GM19193 (cell line): Measurements from ENCODE around the gene FHIT.

Source experiments
- POLR2A ChIP-seq: IDR thresholded peaks from 4 replicates; pipeline ENCODE4 v1.6.1; 2011; ENCODE audit not compliant: insufficient read depth, insufficient read length; ENCODE audit errors: extremely low read depth

Gene FHIT

DNA sequence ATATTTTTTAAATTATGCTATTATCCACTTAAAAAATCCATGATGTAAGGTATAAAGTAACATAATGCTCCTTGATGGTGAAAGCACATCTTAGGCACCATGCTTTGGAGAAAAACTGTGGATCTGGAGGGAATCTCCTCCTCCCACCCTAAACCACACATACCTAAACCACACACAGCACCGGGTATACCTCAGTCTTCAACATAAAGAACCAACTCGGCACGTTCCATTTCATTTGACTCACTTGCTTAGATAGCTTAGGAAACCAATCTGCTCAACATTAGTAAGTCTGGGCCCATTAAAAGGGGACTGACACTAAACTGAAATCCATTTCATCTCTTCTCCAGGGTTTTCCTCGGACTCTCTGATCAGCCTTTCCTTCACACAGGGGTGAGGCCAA, 1255.7 kb downstream of the FHIT start:
- TF ChIP-seq POLR2A, result no peak

DNA sequence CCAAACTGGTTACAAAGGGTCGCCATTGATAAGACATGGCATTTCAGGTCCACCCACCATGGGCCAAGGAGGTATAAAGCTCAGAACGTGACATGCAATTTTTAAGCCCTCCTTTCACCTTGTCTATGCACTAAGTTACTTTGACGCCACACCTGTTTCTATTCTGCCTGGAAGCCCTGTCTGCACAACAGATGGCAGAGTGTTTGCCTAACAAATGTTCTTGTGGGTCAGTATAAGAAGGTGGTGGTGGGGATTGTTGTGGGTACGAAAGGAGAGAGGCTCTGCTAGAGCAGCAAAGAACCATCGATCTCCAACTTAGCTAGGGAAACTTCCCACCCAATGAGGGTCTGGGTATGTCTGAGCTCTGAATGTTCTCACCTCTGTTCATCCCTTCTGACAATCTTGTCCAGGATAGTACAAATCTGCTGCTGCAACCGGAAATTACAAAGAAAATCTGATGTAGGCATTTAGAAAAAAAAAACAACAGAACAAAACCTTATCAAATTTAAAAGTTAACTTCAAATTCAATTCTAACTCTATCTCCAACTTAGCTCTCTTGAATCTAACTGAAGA, 1256.4 kb downstream of the FHIT start:
- TF ChIP-seq POLR2A, result no peak

DNA sequence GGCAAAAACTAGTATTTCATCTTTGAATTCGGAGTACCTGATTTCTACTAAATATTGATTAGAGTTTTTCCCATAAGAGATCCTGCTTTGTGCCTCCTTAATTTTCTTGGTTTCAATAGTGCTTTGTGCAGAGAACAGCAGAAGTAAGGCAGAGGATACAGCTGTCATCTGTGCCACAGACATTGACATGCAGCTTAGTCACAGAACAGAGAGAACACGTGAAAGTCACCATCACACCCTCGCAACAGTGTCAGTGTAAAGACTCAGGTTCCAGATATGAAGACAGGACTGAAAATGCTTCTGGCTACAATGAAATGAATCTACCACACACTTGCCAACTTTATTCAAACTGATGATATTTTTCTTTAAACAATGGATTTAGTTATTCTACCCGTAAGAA, 1258.7 kb downstream of the FHIT start:
- TF ChIP-seq POLR2A, result no peak

DNA sequence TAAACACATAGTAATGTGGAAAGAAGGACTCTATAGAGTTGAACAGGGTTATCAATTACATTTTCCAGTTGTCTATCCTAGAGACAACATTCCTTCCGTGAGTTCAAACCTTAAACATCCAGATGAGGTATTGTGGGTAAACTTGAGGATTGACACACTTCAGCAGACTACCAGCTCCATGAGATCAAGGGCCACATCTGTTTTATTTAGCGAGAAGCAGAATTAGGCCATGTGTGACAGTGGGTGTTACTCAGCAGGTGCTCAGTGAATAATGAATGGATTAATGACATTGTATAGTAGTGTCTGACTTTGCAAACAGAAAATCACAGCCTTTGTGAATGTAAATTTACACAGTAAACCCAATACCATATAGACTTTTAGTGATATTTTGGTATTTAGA, 1260.3 kb downstream of the FHIT start:
- TF ChIP-seq POLR2A, result no peak

DNA sequence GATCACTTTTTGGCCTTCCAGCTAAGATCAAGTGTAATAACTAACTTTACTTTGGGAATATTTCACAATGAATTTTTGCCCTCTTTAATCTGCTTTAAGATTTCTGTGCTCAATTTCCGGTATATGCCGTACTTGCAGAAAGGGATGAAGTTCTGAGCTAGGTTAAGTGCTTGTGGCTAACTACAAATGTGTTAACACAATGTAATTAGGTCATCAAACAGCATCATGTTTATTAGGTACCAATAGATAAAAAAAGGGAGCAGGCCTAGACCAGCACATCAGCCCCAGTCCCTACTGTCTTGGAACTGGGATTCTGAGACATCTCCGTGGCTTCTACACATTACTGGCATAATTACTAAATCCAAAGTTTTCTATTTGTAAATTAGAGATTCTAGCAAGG, 1268.7 kb downstream of the FHIT start:
- no peak for TF ChIP-seq POLR2A

DNA sequence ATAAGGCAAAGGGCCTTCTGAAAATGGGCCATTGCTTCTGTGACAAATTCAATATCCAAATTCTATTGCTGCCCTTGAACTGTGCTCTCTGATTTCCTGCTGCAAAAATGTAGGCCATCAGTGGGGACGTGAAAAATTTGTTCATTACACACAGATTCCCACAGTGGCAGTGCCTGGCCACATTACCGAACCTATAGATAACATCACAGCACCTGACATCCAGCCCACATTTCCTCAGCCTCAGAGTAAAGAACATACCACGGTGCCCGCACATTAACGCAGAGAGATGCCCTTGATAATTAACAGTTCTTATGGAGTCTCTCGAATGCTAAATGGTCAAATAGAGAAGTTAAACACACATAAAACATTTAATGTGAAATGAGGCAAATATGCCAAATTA, 1269.9 kb downstream of the FHIT start:
- TF ChIP-seq POLR2A, result no peak

DNA sequence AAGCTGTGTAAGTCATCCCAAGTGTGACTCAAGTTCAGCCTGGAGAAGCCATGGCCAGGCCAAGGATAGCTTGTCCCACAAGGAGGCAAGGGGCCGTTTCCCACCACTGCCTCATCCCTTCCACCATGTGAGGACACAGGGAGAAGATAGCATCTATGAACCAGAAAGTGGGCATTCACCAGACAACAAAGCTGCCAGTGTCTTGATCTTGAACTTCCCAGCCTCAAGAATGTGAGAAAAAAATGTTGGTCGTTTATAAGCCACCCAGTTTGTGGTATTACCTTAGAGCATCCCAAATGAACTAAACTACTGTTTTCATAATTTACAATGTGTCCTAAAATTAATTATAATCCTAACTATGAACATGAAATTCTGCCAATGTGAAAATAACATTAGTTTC, 1270.7 kb downstream of the FHIT start:
- TF ChIP-seq POLR2A, result no peak

DNA sequence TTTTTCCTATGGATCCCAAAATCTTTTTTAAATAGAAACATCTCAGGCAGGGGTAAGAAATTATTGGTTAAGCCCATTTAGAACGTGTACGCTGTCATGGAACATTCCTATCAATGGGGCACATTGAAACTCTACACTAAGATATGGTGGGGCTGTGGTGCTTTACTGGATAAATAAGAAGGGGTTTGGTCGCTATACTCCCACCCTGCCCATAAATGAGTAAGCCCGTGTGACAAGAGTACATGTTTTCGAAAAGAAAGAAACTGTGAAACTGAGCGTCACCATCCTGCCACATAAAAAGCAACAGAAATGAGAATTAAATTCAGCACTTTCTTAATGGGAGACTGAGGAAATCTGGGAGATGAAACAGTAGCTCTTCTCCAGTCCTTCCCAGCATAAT, 1271.7 kb downstream of the FHIT start:
- no peak for TF ChIP-seq POLR2A

DNA sequence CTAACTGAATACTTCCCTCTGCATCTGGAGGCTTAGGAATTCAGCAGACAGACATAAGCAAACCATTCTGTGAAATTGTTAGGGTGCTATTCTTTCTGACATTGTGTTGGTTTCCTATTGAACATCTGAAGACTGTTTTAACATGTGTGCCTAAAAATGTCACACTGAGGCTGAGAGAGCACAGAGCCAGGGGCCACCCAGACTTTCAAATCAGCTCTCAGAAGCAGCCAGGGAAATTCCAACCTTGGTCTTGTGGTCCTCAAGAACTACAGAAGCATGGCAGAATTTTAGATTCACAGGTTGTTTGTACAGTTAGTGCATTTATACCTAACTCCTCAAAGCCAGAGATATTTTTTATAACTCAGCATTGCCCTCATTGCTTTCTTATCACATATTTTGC, 1272.3 kb downstream of the FHIT start:
- TF ChIP-seq POLR2A, result no peak

DNA sequence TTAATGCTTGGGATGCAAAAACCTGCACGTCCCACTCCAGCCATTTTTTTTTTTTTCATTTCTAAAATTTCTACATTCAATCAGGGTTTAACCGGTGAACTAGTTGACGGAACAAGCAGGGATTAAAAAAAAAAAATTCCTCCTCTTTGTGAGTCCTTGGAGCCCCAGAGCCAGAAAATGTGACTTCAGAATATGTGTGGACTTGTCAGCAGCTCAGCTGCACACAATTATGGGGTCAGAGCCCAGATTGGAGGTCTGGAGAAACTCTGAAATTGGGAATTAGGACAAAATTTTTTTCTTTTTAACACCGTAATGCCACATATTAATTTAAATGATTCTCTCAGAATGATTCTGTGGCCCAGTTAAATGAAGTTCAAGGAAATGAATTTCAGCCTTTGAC, 1280.5 kb downstream of the FHIT start:
- TF ChIP-seq POLR2A, result no peak

DNA sequence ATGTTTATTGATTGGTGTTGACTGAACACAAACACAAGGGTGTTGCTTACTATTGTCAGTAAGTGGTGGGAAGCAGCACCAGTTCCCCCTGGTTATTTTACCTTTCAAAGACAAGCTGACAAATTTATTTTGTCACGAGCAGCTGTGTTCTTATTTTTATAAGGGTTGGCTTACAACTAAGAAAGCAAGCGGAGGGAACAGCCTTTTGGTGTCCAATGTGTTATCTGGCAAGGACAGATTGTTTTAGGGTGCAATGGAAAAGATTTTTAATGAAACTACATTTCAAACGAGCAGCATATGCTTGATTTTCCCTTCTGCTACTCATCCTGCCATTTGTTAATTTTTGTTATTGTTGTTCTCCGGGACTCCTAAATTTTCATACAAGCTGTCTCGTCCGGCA, 1280.9 kb downstream of the FHIT start:
- no peak for TF ChIP-seq POLR2A

DNA sequence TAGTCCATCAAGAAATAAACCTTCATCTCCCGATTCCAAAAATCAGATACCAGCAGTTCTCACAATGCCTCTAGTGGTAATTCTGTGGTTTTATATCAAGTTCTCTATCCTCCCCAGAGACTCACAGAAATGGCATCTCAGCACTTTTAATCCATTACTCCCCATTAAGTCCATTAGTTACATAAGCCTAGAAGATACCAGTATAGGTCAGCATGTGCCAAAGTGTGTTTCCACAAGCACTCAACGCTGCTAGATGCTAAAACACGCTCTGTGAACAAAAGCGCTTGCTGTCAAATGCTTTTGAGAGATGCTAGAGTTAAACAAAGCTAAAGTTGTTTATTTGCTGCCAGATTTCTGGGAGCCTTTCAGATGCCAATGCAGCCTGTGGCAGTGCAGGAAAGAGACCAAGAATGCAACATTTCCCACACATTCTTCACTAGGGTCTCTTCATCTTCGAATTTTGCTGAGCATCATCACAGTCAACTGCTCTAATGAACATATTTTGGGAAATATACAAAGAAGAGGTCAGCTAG, 1282.7 kb downstream of the FHIT start:
- no peak for TF ChIP-seq POLR2A

DNA sequence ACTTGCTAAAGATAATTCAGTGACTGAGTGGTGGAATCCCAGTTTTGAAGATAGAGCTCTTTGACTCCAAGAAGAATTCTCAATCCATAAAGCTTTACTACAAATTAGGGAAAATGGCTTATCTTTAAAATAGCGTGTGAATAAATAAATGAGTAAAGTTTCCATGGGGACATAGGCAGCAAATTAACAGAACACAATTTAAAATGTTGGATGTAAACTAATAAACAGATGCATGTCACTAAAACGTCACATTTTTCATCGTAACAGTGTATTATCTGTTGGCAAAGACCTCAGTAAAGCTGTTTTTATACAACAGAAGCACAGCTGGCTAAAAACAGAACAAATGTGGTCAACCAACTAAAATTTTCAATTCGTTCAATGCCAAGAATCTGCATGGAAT, 1287.6 kb downstream of the FHIT start:
- no peak for TF ChIP-seq POLR2A

DNA sequence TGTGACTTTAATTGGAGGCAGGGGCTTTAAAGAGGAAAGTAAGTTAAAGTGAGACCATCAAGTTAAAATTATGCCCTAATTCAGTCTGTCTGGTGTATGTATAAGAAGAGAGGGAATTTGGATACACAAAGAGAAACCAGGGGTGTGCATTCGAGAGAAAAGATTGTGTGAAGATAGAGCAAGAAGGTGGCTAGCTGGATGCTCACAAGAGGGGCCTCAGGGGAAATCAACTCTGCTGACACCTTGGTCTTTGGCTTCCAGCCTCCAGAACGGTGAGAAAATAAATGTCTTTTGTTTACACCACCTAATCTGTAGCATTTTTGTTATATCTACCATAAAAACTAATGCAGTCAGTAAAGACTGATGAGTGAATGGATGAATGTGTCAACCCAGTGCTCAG, 1294.1 kb downstream of the FHIT start:
- TF ChIP-seq POLR2A, result no peak

DNA sequence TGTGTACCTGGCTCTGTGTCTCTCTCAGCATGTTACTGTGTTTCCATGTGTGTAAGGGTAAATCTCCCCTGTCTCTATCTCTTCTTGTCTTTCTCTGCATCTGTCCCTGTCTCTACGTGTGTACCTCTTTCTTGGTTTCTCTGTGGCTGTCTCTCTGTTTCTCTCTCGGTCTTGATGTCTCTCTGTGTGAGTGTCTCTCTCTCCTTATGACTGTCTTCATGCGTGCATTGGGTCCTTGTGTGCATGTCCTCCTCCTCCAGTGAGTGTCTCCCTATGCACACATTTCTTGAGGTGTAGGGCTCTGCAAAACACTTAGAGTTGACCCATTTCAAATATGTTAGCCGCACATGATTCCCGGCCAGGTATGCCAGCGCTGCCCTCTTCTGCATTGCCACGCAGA, 1298.1 kb downstream of the FHIT start:
- TF ChIP-seq POLR2A, result no peak

DNA sequence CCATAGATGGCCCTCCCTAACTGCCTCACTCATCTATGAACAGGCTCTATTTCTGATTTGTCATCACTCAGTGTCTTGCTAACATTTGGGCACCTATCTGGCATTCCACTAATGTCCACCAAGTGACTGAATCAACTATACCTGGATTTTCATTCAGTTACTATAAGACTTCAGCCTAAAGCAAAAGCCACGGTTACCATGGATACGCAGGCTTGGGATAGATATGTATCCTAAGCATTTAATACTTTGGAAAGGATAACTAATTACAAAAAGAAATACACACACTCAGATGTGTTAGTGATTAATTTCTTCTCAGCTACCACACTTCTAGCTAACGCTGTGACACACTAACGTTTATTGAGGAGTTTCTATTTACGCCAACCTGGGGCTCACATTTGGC, 1301.9 kb downstream of the FHIT start:
- TF ChIP-seq POLR2A, result no peak

DNA sequence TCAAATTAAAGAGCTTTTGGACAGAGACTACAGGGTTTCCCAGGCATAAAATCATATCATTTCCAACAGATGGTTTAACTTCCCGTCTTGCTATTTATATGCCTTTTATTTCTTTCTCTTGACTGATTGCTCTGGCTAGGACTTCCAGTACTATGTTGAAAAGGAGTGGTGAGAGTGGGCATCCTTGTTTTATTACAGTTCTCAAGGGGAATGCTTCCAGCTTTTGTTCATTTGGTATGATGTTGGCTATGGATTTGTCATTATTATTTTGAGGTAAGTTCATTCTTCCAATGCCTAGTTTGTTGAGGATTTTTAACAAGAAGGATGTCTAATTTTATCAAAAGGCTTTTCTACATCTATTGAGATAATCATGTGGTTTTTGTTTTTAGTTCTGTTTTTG, 1304.9 kb downstream of the FHIT start:
- TF ChIP-seq POLR2A, result no peak
